ENCODE measurements around the gene GPR18. TPM values are rescaled to one million over a fixed set of nuclear protein-coding genes. Genes with fewer than 3 reads are reported as not detected.
A peak's percentile ranks its signal among the peaks of the same experiment; 100 is the strongest.
"Not testable (repeated sequence)": the region's sequence is repeated elsewhere in the genome, so short reads cannot be mapped to it uniquely, and the experiment has no call there.

GPR18 gene
- total and polyA plus RNA-seq, 4 donors, result 0.21 to 1.3 (median 0.42) TPM

- 69 to 70% methylated on average over 8 of the region's 8 CpGs for WGBS, 2 donors
- TF ChIP-seq CTCF (IDR thresholded peaks at IDR 0.05; ENCODE audit: control extremely low read depth, extremely low read depth), result no peak
- H3K9me3 ChIP-seq (ENCODE audit: control insufficient read depth in 4 of 4, insufficient read depth in 3 of 4, low read length in 3 of 4), result no peaks in the 10 kb centered on the region
- H3K36me3 ChIP-seq (ENCODE audit: control insufficient read depth in 4 of 4, insufficient read depth in 4 of 4, low read length in 4 of 4), result peaks cover 2 to 9% (median 5%) of the 10 kb centered on the region in 4 donors
- no peak overlapping the region for H3K4me3 ChIP-seq
- no peak overlapping the region for H3K9ac ChIP-seq (ENCODE audit: insufficient read depth in 1 of 2, low read length in 2 of 2)
- ATAC-seq (ENCODE audit: insufficient read depth, low FRiP score) (no peak), DNase-seq (no peak)
- peak overlapping the region in 1 of 2 donors; percentile 15 for H3K27ac ChIP-seq (ENCODE audit: low read depth in 1 of 2, low read length in 1 of 2)
- H3K27me3 ChIP-seq (ENCODE audit: control insufficient read depth in 3 of 3, insufficient read depth in 3 of 3, low read length in 2 of 3), result no peaks in the 10 kb centered on the region
- H3K4me1 ChIP-seq (ENCODE audit: control insufficient read depth in 5 of 5, insufficient read depth in 5 of 5, low read length in 5 of 5), result peaks cover 0 to 6% (median 0%) of the 10 kb centered on the region in 5 donors
These were observed 20.1 kb downstream of the GPR18 start for GRCh38 chr13:99237981-99238662.

- no peaks in the 10 kb centered on the region for H3K9me3 ChIP-seq (ENCODE audit: control insufficient read depth in 4 of 4, insufficient read depth in 3 of 4, low read length in 3 of 4)
- H3K36me3 ChIP-seq (ENCODE audit: control insufficient read depth in 4 of 4, insufficient read depth in 4 of 4, low read length in 4 of 4), result peaks cover 0 to 5% (median 1%) of the 10 kb centered on the region in 4 donors
- WGBS, 2 donors, result 25 to 61% methylated on average over 1 of the region's 1 CpG
- H3K4me3 ChIP-seq, result no peak overlapping the region
- H3K4me1 ChIP-seq (ENCODE audit: control insufficient read depth in 5 of 5, insufficient read depth in 5 of 5, low read length in 5 of 5), result peaks cover 0 to 23% (median 0%) of the 10 kb centered on the region in 5 donors
- DNase-seq (no peak), ATAC-seq (ENCODE audit: insufficient read depth, low FRiP score) (no peak)
- H3K9ac ChIP-seq (ENCODE audit: insufficient read depth in 1 of 2, low read length in 2 of 2), result no peak overlapping the region
- no peak for TF ChIP-seq CTCF (IDR thresholded peaks at IDR 0.05; ENCODE audit: control extremely low read depth, extremely low read depth)
- no peak overlapping the region for H3K27ac ChIP-seq (ENCODE audit: low read depth in 1 of 2, low read length in 1 of 2)
- H3K27me3 ChIP-seq (ENCODE audit: control insufficient read depth in 3 of 3, insufficient read depth in 3 of 3, low read length in 2 of 3), result no peaks in the 10 kb centered on the region
These were observed 26.5 kb downstream of the GPR18 start for GRCh38 chr13:99231721-99232120.

- Histone ChIP-seq H3K4me3 (no peak overlapping the region), H3K4me1 (ENCODE audit: control insufficient read depth in 5 of 5, insufficient read depth in 5 of 5, low read length in 5 of 5) (peaks cover 0 to 26% (median 3%) of the 10 kb centered on the region in 5 donors), H3K27ac (ENCODE audit: low read depth in 1 of 2, low read length in 1 of 2) (no peak overlapping the region), H3K36me3 (ENCODE audit: control insufficient read depth in 4 of 4, insufficient read depth in 4 of 4, low read length in 4 of 4) (peaks cover 0 to 5% (median 1%) of the 10 kb centered on the region in 4 donors), H3K9ac (ENCODE audit: insufficient read depth in 1 of 2, low read length in 2 of 2) (no peak overlapping the region), H3K9me3 (ENCODE audit: control insufficient read depth in 4 of 4, insufficient read depth in 3 of 4, low read length in 3 of 4) (no peaks in the 10 kb centered on the region), H3K27me3 (ENCODE audit: control insufficient read depth in 3 of 3, insufficient read depth in 3 of 3, low read length in 2 of 3) (no peaks in the 10 kb centered on the region)
- ATAC-seq (ENCODE audit: insufficient read depth, low FRiP score) (no peak), DNase-seq (no peak)
- TF ChIP-seq CTCF (IDR thresholded peaks at IDR 0.05; ENCODE audit: control extremely low read depth, extremely low read depth), result no peak
- 89 to 92% methylated on average over 3 of the region's 3 CpGs for whole genome bisulfite sequencing, 2 donors
These were observed 27.2 kb downstream of the GPR18 start for GRCh38 chr13:99230991-99231390.

- H3K4me1 ChIP-seq (ENCODE audit: control insufficient read depth in 5 of 5, insufficient read depth in 5 of 5, low read length in 5 of 5), result peaks cover 0 to 29% (median 3%) of the 10 kb centered on the region in 5 donors
- 84 to 96% methylated on average over 12 of the region's 12 CpGs for WGBS, 2 donors
- ATAC-seq (ENCODE audit: insufficient read depth, low FRiP score); H3K27ac ChIP-seq (ENCODE audit: low read depth in 1 of 2, low read length in 1 of 2); H3K4me3 ChIP-seq; H3K9me3 ChIP-seq (ENCODE audit: control insufficient read depth in 4 of 4, insufficient read depth in 3 of 4, low read length in 3 of 4); H3K36me3 ChIP-seq (ENCODE audit: control insufficient read depth in 4 of 4, insufficient read depth in 4 of 4, low read length in 4 of 4); DNase-seq; H3K9ac ChIP-seq (ENCODE audit: insufficient read depth in 1 of 2, low read length in 2 of 2); H3K27me3 ChIP-seq (ENCODE audit: control insufficient read depth in 3 of 3, insufficient read depth in 3 of 3, low read length in 2 of 3): not testable (repeated sequence)
These were observed 27.6 kb downstream of the GPR18 start for GRCh38 chr13:99230588-99230987.
